Measurements from ENCODE around the gene NAGA. TPM values are rescaled to one million over a fixed set of nuclear protein-coding genes. Genes with fewer than 3 reads are reported as not detected.

The NAGA gene
- total RNA-seq, 4 donors from 2014 or later = 9.5 to 44.0 (median 28.8) TPM

DNA sequence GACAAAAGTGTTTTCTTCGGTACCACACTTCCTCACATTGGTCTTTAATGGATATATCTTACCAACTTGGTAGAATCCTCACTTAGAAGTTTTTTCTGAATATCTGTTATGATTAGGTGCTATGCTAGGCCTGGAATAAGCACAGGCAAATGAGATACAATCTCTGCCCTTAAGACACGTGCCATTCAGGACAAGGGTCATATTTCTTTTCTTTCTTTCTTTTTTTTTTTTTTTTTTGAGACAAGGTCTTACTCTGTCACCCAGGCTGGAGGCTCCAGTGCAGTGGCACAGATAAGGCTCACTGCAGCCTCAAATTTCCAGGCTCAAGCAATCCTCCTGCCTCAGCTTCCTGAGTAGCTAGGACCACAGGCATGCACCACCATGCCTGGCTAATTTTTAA, 49.0 kb downstream of the NAGA start:
- no peak for TF ChIP-seq POLR2A (IDR thresholded peaks at IDR 0.05)
- TF ChIP-seq, protein P1, sequence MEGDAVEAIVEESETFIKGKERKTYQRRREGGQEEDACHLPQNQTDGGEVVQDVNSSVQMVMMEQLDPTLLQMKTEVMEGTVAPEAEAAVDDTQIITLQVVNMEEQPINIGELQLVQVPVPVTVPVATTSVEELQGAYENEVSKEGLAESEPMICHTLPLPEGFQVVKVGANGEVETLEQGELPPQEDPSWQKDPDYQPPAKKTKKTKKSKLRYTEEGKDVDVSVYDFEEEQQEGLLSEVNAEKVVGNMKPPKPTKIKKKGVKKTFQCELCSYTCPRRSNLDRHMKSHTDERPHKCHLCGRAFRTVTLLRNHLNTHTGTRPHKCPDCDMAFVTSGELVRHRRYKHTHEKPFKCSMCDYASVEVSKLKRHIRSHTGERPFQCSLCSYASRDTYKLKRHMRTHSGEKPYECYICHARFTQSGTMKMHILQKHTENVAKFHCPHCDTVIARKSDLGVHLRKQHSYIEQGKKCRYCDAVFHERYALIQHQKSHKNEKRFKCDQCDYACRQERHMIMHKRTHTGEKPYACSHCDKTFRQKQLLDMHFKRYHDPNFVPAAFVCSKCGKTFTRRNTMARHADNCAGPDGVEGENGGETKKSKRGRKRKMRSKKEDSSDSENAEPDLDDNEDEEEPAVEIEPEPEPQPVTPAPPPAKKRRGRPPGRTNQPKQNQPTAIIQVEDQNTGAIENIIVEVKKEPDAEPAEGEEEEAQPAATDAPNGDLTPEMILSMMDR (IDR thresholded peaks at IDR 0.05) = no peak

DNA sequence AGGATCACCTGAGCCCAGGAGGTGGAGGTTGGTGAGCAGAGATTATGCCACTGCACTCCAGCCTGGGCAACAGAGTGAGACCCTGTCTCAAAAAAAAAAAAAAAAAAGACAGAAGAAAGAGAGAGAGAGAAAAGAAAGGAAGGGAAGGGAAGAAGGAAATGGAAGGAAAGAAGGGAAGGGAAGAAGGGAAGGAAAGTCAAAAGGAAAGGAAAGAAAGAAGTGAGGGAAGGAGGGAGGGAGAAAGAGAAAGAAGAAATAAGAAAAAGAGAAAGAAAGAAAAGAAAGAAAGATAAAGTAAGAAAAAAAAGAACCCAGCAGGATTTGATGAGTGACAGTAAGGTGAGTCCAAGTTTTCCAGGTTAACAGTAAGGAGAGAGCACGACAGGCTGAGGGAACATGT, 52.4 kb downstream of the NAGA start:
- no peak for DNase-seq
- Histone ChIP-seq H3K4me3 (no peak overlapping the region), H3K36me3 (no peaks in the 10 kb centered on the region), H3K27ac (no peak overlapping the region), H3K27me3 (no peaks in the 10 kb centered on the region), H3K9me3 (no peaks in the 10 kb centered on the region), H3K4me1 (no peaks in the 10 kb centered on the region)
- no peak for TF ChIP-seq POLR2A (IDR thresholded peaks at IDR 0.05)
- TF ChIP-seq, protein P1 (IDR thresholded peaks at IDR 0.05) = no peak
- intact Hi-C loops (cut with DNase I; ENCODE audit: low total_unique reads) = no loop called here

More for the DNA sequence above, 49.0 kb downstream of the NAGA start:
- intact Hi-C loops (cut with DNase I; ENCODE audit: low total_unique reads) = no loop called here
- no peak overlapping the region for H3K4me3 ChIP-seq
- no peaks in the 10 kb centered on the region for H3K36me3 ChIP-seq
- H3K4me1 ChIP-seq = no peaks in the 10 kb centered on the region
- H3K9me3 ChIP-seq = no peaks in the 10 kb centered on the region
- no peak overlapping the region for H3K27ac ChIP-seq
- H3K27me3 ChIP-seq = no peaks in the 10 kb centered on the region
- DNase-seq = no peak

- Histone ChIP-seq H3K27me3 (no peaks in the 10 kb centered on the region), H3K4me1 (no peaks in the 10 kb centered on the region), H3K4me3 (no peak overlapping the region), H3K9me3 (peaks cover 0 to 5% of the 10 kb centered on the region in 2 donors), H3K36me3 (no peaks in the 10 kb centered on the region), H3K27ac (no peak overlapping the region)
- TF ChIP-seq POLR2A (IDR thresholded peaks at IDR 0.05) = no peak
- TF ChIP-seq, protein P1 (IDR thresholded peaks at IDR 0.05) = no peak
- DNase-seq = no peak
- intact Hi-C loops (cut with DNase I; ENCODE audit: low total_unique reads) = no loop called here
Observed at GRCh38 chr22:42016111-42016510, 54.5 kb downstream of the NAGA start.

DNA sequence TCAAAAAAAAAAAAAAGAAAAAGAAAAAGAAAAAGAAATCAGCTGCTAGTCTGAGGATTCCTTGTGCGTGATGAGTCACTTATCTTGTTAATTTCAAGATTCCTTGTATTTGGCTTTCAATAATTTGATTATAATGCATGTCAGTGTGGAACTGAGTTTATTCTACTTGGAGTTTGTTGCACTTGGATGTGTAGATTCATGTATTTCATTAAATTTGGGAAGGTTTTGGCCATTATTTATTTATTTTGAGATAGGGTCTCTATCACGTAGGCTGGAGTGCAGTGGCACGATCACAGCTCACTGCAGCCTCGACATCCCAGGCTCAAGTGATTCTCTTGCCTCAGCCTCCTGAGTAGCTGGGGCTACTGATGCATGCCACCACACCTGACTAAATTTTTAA, 57.2 kb downstream of the NAGA start:
- intact Hi-C loops (cut with DNase I; ENCODE audit: low total_unique reads) = no loop called here
- TF ChIP-seq POLR2A (IDR thresholded peaks at IDR 0.05) = no peak
- no peaks in the 10 kb centered on the region for H3K4me1 ChIP-seq
- H3K27me3 ChIP-seq = no peaks in the 10 kb centered on the region
- no peak overlapping the region for H3K4me3 ChIP-seq
- no peak for DNase-seq
- no peaks in the 10 kb centered on the region for H3K36me3 ChIP-seq
- peaks cover 0 to 23% of the 10 kb centered on the region in 2 donors for H3K9me3 ChIP-seq
- H3K27ac ChIP-seq = no peak overlapping the region

GRCh38 chr22:42010778-42011177, 59.8 kb downstream of the NAGA start:
- TF ChIP-seq POLR2A (IDR thresholded peaks at IDR 0.05) = no peak
- TF ChIP-seq, protein P1 (IDR thresholded peaks at IDR 0.05) = no peak
- Histone ChIP-seq H3K36me3 (no peaks in the 10 kb centered on the region), H3K4me1 (no peaks in the 10 kb centered on the region), H3K9me3 (peaks cover 0 to 23% of the 10 kb centered on the region in 2 donors), H3K4me3 (no peak overlapping the region), H3K27me3 (no peaks in the 10 kb centered on the region), H3K27ac (no peak overlapping the region)
- intact Hi-C loops (cut with DNase I; ENCODE audit: low total_unique reads) = no loop called here
- DNase-seq = no peak

Small RNAs within 50 kb of the gene (small RNA-seq; reads per million reads assigned to genes)
- not detected for gene SNORD13P1

Other genes starting within 250 kb of the NAGA start
- 10 to 100 TPM; 10.2 to 61.0 (median 29.0) TPM for gene SREBF2, start 237.7 kb downstream of the NAGA start, total RNA-seq
- gene SHISA8, start 155.7 kb downstream of the NAGA start, total RNA-seq = under 1 TPM in 1 of 4 donors, not detected in 3; 0.30 TPM
- gene TNFRSF13C, start 144.0 kb downstream of the NAGA start, total RNA-seq = 1 to 10 TPM in 1 of 4 donors, under 1 TPM in 1, not detected in 2; 0.30 to 1.3 TPM
- 10 to 100 TPM in 1 of 4 donors, not detected in 3; 12.7 TPM for gene CENPM, start 123.7 kb downstream of the NAGA start, total RNA-seq
- gene SEPTIN3, start 101.4 kb downstream of the NAGA start, total RNA-seq = 1 to 10 TPM in 1 of 4 donors, not detected in 3; 1.4 TPM
- gene WBP2NL, start 72.0 kb downstream of the NAGA start, total RNA-seq = 1 to 10 TPM in 2 of 4 donors, not detected in 2; 3.7 to 6.6 TPM
- 10 to 100 TPM; 16.8 to 39.7 (median 18.7) TPM for gene PHETA2, start 3.4 kb upstream of the NAGA start, total RNA-seq
- 10 to 100 TPM in 3 of 4 donors, 1 to 10 TPM in 1; 8.3 to 98.0 (median 33.2) TPM for gene SMDT1, start 8.9 kb upstream of the NAGA start, total RNA-seq
- gene NDUFA6, start 20.0 kb upstream of the NAGA start, total RNA-seq = 100 to 1,000 TPM in 1 of 4 donors, 10 to 100 TPM in 3; 36.5 to 116 (median 46.0) TPM
- gene CYP2D6, start 60.0 kb upstream of the NAGA start, total RNA-seq = 1 to 10 TPM in 1 of 4 donors, under 1 TPM in 1, not detected in 2; 0.62 to 2.0 TPM
- 10 to 100 TPM; 14.4 to 51.7 (median 27.3) TPM for gene TCF20, start 199.8 kb upstream of the NAGA start, total RNA-seq